ENCODE data around the gene MTCL1. TPM values are rescaled to one million over a fixed set of nuclear protein-coding genes. Genes with fewer than 3 reads are reported as not detected.

MTCL1 gene
- total RNA-seq, 1 experiment from 2014 or later: 50.1 TPM

DNA sequence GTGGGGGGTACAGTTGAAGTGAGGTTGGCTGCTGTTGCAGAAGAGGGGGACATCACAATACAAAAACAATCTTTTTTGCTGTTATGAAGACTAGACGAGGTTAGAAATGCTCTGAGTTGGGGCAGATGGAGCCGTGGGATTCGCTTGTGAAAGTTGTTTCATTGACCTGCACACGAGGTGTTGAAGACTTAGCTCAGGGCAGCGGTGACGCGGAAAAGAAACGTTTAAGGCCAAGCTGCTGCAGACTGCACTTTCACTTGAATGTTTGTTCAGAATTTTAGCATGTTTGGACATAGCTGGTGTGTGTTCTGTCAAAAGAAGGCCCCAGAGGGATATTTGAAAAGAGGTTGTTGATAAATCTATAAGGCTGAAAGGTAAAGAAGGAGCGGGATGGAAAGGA, 46.3 kb downstream of the MTCL1 start:
- Histone ChIP-seq H3K4me3 (ENCODE audit: low read depth in 2 of 2, low read length in 2 of 2) (no peak overlapping the region), H3K9me3 (ENCODE audit: control insufficient read depth, insufficient read depth, low read depth, low read length) (no peaks in the 10 kb centered on the region), H3K36me3 (ENCODE audit: control insufficient read depth, insufficient read depth, low read length) (0 out of 2 replicates have a peak, but pooled peaks cover 3% of the 10 kb centered on the region), H3K4me1 (ENCODE audit: control insufficient read depth, insufficient read depth, low read length) (no peaks in the 10 kb centered on the region), H3K27ac (ENCODE audit: low read length) (peak overlapping the region; percentile 29; the same call in 1 of the 2 replicates), H3K27me3 (ENCODE audit: control insufficient read depth, insufficient read depth, low read length) (no peaks in the 10 kb centered on the region)
- in situ Hi-C loops (cut with HindIII; ENCODE audit: low pct_unique_long_range_greater_than_20kb, low sequenced_read_pairs): no loop called here
- ChIA-PET CTCF (no interaction called here), POLR2A (no interaction called here)
- intact Hi-C loops (cut with micrococcal nuclease; ENCODE audit: unreplicated experiment): loop anchor here (10.0 kb wide), 1 partner anchor 57 kb away; no protein-coding TSS in a partner anchor
- no peak for ATAC-seq
- no peak for DNase-seq (ENCODE audit: low read depth, low spot score)
- TSS peak; percentile 43 for BruUV-seq (replicated peaks)
- TF ChIP-seq POLR2AphosphoS5 (IDR thresholded peaks at IDR 0.05; ENCODE audit: low read depth, low read length) (no peak), SIN3A (IDR thresholded peaks at IDR 0.05; ENCODE audit: borderline replicate concordance, insufficient read depth, low read depth, low read length) (no peak), TCF7L2 (IDR thresholded peaks at IDR 0.05; ENCODE audit: low read depth, low read length) (no peak), REST (IDR thresholded peaks at IDR 0.05; ENCODE audit: insufficient read depth in 1 of 2, low read depth in 2 of 2, low read length in 1 of 2) (no peak)
- TF ChIP-seq, protein P1, sequence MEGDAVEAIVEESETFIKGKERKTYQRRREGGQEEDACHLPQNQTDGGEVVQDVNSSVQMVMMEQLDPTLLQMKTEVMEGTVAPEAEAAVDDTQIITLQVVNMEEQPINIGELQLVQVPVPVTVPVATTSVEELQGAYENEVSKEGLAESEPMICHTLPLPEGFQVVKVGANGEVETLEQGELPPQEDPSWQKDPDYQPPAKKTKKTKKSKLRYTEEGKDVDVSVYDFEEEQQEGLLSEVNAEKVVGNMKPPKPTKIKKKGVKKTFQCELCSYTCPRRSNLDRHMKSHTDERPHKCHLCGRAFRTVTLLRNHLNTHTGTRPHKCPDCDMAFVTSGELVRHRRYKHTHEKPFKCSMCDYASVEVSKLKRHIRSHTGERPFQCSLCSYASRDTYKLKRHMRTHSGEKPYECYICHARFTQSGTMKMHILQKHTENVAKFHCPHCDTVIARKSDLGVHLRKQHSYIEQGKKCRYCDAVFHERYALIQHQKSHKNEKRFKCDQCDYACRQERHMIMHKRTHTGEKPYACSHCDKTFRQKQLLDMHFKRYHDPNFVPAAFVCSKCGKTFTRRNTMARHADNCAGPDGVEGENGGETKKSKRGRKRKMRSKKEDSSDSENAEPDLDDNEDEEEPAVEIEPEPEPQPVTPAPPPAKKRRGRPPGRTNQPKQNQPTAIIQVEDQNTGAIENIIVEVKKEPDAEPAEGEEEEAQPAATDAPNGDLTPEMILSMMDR (IDR thresholded peaks at IDR 0.05): no peak

DNA sequence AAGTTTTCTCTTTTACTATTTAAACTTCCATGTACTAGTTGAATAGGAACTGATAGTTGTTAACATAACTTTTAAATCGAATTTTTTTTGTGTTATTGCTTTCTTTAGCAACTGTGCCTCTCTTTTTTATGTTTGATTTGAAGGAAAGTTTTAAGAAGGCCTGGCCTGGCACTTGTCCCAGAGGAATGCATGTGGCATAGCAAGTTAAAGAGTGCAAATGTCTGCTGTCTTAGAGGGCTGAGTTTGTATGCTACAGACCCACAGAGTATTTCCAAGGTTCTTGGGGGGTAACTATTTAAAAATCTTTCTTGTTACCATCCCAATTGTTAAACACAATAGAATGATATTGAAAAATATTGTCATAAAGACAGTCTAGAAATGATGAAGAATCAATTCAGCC, 47.0 kb downstream of the MTCL1 start:
- Histone ChIP-seq H3K27me3 (ENCODE audit: control insufficient read depth, insufficient read depth, low read length) (no peaks in the 10 kb centered on the region), H3K4me3 (ENCODE audit: low read depth in 2 of 2, low read length in 2 of 2) (no peak overlapping the region), H3K36me3 (ENCODE audit: control insufficient read depth, insufficient read depth, low read length) (0 out of 2 replicates have a peak, but pooled peaks cover 3% of the 10 kb centered on the region), H3K4me1 (ENCODE audit: control insufficient read depth, insufficient read depth, low read length) (no peaks in the 10 kb centered on the region), H3K9me3 (ENCODE audit: control insufficient read depth, insufficient read depth, low read depth, low read length) (no peaks in the 10 kb centered on the region), H3K27ac (ENCODE audit: low read length) (no peak overlapping the region)
- DNase-seq (ENCODE audit: low read depth, low spot score): no peak
- intact Hi-C loops (cut with micrococcal nuclease; ENCODE audit: unreplicated experiment) (loop anchor here (10.0 kb wide), 1 partner anchor 58 kb away; no protein-coding TSS in a partner anchor), in situ Hi-C loops (cut with HindIII; ENCODE audit: low pct_unique_long_range_greater_than_20kb, low sequenced_read_pairs) (no loop called here)
- ChIA-PET POLR2A (no interaction called here), CTCF (no interaction called here)
- no peak for ATAC-seq
- no TSS peak for BruUV-seq (replicated peaks)
- TF ChIP-seq POLR2AphosphoS5 (IDR thresholded peaks at IDR 0.05; ENCODE audit: low read depth, low read length) (no peak), TCF7L2 (IDR thresholded peaks at IDR 0.05; ENCODE audit: low read depth, low read length) (no peak), SIN3A (IDR thresholded peaks at IDR 0.05; ENCODE audit: borderline replicate concordance, insufficient read depth, low read depth, low read length) (no peak), REST (IDR thresholded peaks at IDR 0.05; ENCODE audit: insufficient read depth in 1 of 2, low read depth in 2 of 2, low read length in 1 of 2) (no peak)
- TF ChIP-seq, protein P1 (IDR thresholded peaks at IDR 0.05): no peak
